Omental fat pad (tissue), 4 donors: ENCODE data around the gene CDH23. TPM values are rescaled to one million over a fixed set of nuclear protein-coding genes. Genes with fewer than 3 reads are reported as not detected.

ENCODE experiments used
- ATAC-seq: fragments of 150-250 bp; one replicate; pipeline ENCODE4 v1.9.1; 2016; ENCODE audit warnings: mild to moderate bottlenecking, moderate library complexity; ENCODE audit not compliant: low FRiP score
- DNase-seq: peaks from one replicate; pipeline ENCODE4 v3.0.0-alpha.2; 2019; ENCODE audit warnings: low spot score
- CTCF ChIP-seq, 3 donors: fragments of 450-650 bp; IDR thresholded peaks; one replicate each; pipeline ENCODE4 v1.5.1; 2016 to 2017; ENCODE audit warnings: antibody characterized with exemption in 3 of 3, mild to moderate bottlenecking in 3 of 3, moderate library complexity in 2 of 3
- total RNA-seq, 4 donors: library from RNA; depleted of rRNA; stranded (reverse); fragments of >200 nt; gene quantifications; one replicate each; pipeline ENCODE4 v1.1.0, GENCODE V29; 2016

Gene CDH23
- total RNA-seq, 4 donors from 2014 or later, result 25.3 to 41.9 (median 34.4) TPM

- DNase-seq, result no peak
- no peak for TF ChIP-seq CTCF (IDR thresholded peaks at IDR 0.05)
- no peak for ATAC-seq
Measured at GRCh38 chr10:71658467-71658745, 261.7 kb downstream of the CDH23 start.

- TF ChIP-seq CTCF (IDR thresholded peaks at IDR 0.05), result no peak
- no peak for DNase-seq
- ATAC-seq, result no peak
Measured at GRCh38 chr10:71659111-71659634, 262.5 kb downstream of the CDH23 start.

- no peak for DNase-seq
- ATAC-seq, result no peak
- TF ChIP-seq CTCF (IDR thresholded peaks at IDR 0.05), result no peak
Measured at GRCh38 chr10:71659737-71660136, 263.0 kb downstream of the CDH23 start.

- no peak for TF ChIP-seq CTCF (IDR thresholded peaks at IDR 0.05)
- no peak for ATAC-seq
- no peak for DNase-seq
Measured at GRCh38 chr10:71660313-71660712, 263.6 kb downstream of the CDH23 start.

GRCh38 chr10:71661060-71661622 lies 264.4 kb downstream of the CDH23 start:
- DNase-seq, result no peak
- TF ChIP-seq CTCF (IDR thresholded peaks at IDR 0.05), result no peak
- no peak for ATAC-seq

GRCh38 chr10:71661779-71662336 lies 265.1 kb downstream of the CDH23 start:
- DNase-seq (no peak), ATAC-seq (no peak)
- TF ChIP-seq CTCF (IDR thresholded peaks at IDR 0.05), result no peak

- ATAC-seq, result no peak
- no peak for TF ChIP-seq CTCF (IDR thresholded peaks at IDR 0.05)
- no peak for DNase-seq
Measured at GRCh38 chr10:71663311-71663710, 266.6 kb downstream of the CDH23 start.
